ENCODE measurements around the gene OPN1SW.

The OPN1SW gene

DNA sequence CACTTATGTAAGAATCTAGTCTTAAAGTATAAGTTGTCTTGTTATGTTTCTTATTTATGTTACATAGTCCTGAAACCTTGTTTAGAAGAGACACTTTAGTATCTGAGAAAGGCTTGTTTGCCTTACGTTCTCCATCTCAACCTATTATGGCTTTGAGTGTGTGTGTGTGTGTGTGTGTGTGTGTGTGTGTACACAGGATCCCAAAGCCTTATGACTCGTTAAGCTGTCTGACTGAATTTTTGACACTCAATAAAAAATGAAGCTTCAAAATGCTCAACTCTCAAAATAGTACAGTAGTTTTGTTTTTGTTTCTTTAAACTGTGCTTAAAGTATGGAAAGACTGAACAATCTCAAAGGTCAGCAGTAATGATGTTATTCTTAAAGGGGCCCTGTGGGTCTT lies 18.4 kb downstream of the OPN1SW start:
- no peak for DNase-seq

DNA sequence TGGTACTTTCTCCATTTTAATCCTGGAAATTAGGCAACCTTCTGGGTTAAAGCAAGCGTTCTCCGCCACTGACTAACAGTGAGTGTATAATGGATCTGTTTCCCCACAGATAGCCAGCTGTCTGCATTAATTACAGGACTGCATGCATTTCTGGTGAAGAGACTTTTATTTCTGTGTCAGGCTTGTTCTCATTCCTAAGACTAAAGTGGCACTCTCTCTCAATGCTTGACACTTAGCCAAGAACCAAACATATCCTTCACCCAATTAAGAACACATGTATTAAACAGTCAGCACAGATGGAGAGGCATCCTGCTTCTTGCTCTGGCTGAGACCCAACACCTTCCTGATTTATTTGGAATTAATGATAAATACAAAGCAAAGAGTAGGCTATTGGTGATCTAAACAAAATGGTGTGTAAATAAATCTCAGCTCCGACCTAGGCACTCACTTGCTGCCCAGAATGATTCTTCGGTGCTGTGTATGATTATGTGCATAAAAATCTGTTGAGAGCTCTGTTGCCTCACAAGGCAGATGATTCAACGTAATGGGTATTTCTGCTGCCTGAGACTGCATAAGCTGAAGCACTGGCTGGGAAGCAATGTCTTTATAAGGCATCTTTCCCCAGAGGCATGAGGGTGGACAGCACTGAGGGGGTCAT lies 19.6 kb downstream of the OPN1SW start:
- peak; percentile 91 for DNase-seq

DNA sequence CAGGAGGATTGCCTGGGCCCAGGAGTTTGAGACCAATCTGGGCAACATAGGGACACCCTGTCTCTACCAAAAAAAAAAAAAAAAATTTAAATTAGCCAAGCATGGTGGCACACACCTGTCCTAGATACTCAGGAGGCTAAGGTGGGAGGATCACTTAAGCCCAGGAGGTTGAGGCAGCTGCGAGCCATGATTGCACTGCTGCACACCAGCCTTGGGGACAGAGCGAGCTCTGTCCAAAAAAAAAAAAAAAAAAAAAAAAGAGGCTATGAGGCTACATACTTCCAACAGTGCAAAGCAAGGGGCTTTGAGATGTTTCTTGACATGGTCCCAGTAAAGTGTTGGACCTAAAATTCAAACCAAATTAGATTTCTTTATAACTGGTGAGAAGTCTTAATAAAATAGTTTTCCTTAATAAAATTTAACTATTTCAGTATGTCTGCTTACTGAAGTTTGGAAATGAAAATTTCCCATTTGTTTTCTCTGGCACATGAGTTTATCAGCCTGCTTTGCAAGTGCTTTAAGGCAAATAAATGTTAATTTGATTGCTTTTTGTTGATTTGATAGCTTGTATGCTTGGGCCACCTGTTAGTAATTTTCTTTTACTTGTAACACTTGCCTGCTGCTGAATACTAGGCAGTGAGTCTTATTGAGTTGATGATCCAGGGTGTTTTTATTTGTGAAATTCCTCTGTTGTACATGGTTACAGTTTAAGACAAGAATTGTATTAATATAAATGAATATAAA lies 20.3 kb downstream of the OPN1SW start:
- DNase-seq = no peak

DNA sequence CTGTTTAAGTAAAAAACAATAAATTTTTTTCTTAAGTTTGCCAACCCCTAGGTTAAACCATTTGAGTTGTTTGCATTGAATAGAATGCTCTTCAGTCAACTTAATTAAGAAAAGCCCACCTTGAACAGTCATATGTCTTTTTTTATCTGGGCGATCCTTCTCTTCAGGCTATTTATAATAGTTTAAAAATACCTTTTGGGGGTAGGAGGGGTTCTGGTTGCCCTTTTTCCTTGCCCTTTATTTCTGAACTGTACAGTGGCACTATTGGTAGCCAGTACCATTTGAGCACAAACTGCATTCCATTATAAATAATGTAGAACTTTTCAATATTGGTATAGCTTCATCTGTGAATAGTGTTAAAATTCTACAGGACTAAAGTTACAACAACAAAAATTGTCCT lies 23.3 kb downstream of the OPN1SW start:
- no peak for DNase-seq

DNA sequence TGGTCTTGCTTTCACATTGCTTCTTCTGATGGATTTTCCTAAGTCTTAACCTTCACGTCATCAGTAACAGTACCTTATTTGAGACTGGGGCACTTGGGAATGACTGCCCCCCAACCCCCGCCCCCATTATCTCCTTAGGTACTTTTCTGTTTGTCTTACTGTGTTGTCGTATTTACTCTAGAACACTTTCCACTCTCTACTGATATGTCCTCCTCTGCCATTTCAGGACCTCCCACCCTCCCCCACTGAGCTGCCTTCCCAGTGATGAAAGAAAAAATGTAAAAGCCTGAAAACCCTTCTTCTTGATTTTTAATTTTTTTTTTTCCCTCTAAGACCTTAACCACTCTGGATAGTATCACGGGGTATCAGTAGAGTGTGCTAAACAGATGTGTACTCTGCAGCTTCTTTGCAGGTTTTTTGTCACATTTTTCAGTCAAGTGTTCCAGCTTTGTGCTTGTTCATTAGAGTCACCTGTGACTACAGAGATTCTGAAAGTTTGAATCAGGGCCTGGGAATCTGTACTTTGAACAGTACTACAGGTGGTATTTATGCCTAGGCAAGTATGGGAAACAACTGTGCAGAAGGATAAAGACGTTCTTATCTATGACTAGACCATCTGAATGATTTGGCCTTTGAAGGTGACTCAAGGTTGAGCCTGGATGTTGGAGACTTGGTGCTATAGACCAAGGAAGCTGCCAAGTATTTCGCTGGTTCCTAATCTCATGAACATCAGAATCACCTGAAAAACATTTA lies 28.1 kb downstream of the OPN1SW start:
- no peak for DNase-seq

DNA sequence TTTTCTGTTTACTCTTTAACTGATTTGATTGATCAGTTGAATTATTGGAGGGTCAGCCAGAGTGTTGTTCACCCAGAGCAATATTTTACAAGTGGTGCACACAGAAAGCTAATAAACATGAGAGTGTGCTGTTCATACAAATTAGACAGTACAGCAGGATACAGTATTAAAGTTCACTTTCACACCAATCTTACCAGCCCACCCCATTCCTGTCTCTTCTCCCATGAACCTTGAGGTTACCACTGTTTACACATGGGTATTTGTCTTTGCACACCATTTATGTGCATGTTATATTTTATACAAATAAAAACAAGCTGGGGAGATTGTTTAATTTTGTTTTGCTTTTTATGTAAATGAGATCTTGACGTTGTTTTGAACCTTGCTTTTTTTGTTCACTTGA lies 29.9 kb downstream of the OPN1SW start:
- no peak for DNase-seq

DNA sequence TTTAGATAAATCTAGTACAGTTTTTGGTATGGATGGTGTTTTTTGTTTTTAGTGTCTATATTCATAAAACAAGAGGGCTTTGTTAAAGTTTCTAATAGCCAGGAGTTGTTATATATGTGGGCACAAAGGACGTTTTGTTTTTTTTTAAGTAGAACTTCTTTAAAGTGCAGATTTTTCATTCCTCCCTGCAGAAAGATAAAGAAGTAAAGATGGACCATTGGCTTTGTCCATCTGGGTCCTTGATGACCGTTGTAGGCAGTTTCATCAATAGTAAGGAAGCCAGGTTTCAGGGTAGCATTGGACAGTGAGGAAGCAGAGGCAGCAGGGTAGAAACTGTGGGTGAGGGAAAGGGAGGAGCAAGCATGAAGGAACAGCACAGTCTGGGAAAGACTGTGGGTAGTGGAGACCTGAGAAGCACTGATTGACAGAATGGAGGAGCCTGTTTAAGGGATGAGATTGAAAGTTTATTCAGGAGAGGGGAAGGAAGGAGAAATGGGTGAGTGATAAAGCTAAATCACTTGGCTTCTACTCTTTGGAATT lies 31.2 kb downstream of the OPN1SW start:
- DNase-seq = no peak

DNA sequence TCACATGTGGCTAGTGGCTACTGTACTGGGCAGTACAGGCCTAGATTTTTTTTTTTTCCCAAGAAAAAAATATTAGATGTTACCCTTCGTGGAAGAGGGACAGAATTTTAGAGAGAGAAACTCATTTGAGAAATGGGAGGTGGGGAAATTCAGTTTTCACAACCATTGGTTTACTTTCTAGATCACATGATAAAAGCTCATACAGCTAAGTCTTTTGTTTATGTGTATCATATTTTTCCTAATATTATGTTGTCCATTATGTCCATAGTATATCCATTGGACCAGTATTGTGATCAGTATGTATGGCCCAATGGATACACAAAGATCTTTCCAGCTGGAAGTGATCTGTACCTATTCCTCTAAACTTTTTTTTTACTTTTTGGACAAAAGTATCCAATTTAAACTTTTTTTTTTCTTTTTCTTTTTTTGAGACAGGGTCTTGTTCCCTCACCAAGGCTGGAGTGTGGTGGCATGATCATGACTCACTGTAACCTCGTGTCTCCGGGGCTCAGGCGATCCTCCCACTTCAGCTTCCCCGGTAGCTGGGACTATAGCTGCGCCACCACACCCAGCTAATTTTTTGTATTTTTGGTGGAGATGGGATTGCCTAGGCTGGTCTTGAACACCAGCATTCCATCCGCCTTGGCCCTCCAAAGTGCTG lies 32.4 kb downstream of the OPN1SW start:
- DNase-seq = no peak

DNA sequence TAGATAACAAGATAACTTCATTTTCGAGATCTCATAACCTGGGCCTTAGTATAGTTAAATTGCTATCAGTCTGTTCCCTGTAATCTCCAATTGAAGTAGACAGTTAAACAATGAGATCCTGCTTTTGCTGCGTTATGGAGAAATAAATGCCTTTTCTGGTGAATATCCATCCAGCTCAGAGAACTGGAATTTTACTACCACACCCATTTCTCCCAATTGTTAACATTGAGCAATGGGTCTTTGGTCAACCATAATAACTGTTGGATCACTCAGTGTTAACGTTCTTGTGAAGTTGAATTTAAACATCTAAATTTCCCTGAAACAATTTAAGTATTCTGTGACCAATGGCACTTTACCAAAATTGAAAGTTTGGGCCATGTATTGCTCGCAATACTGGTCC lies 33.4 kb downstream of the OPN1SW start:
- no peak for DNase-seq

DNA sequence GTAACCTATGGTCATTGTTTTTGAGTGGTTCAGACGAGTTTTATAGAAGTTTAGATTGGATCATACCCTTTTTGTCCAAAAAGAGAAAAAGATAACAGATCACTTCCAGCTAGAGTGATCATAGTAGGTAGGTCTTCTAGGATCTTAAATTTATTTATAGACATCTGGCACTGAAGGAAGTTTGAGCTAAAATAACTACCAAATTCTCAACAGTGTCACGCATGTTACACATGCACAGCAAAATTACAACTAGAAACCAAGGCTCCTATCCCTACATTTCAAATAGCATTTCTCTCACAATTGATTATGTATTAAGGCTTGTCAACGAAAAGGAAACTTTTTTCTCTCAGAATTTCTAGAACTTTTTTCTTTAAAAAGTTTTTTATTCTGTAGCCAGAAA lies 34.1 kb downstream of the OPN1SW start:
- DNase-seq = no peak

DNA sequence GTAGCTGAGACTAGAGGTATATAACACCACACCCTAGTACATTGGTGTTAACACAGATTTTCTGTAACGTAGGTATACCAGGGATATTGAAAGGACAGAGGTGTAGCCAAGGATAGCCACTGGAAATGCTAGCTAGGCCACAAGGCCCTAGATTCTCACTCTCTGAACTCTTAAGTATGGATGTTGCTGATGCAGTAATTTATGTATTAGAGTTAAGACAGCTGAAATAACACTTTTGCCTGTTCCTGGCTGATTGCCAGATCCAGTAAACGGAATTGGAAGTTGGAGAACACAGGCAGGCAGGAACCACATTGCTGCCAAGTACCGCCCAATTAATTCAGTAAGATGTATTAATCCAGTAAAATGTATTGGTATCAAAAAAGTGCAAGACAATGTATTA lies 34.6 kb downstream of the OPN1SW start:
- DNase-seq = peak; percentile 39

DNA sequence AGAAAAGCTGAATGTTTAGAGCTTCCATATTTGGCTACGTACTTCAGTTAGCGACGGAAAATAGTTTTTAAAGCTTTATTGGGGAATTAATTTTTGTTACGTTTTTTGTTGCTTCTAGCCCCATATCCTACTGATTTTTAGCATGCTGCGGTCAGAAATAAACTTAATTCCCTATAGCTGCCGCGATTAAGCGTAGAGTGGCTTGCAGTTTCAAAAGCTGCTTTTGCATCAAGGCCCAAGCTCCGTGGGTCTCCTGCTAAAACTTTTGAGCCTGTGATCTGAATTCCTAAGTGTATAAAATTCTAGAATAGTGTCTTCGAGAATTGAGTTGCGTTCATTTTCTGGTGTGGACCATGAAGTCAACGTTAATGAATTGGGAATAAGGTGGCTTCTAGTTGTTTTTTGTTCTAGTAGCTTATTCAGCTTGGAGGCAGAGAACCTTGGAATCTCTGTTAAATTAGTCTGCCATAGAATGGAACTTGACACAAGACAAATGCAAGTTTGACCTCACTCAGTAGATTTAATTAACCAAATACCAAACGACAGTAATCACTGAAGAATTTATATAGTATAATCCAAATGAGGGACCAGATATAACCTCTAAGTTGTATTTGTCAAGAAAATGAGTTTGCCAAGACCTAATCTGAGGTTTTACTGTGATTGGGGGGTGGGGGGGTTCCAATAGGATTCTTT lies 35.5 kb downstream of the OPN1SW start:
- DNase-seq = no peak

DNA sequence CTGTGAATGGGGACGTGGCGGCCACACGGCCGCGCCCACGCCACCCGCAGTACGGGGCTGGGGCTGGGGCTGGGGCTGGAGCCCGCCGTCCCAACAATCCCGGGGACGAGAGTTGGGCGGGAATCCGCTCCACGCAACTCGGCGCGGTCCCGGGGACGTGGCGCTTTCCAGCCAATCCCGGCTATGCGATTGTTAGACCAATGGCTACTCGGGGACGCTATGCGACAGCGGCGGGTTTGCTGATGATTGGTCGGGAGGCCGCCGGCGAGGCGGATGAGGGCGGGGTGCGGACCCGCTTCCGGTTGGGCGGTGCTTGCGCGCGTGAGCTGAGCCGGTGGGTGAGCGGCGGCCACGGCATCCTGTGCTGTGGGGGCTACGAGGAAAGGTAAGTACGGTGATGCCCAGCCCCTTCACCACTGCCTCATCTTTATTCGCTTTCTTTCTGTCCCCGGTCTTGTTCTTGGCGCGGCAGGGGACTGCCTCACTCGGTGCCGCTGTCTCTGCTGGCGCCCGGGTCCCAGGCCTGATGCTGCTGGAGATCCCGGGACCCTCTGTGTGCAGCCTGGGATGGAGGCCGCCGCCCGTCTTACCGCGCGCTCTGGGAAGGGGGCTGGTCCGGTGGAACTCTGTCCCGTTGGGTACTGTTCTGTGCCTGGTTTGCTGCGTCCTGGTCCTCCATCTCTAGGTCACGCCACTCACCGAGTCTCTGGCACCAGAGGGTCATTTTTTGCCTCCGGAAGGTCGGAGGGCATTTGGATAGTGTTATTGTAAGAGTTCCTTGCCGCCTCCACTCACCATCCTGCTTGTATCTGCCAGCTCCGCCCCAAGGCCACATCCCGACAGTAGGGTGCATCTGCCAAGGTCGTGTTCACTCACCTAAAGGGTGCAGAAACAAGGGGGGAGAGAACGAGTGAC lies 36.3 kb downstream of the OPN1SW start, which contains the start of gene CALU:
Gene CALU (plus strand): TSS at position 312 of the 915 bp plus-strand sequence. CDS start 9,225 bp downstream, outside the sequence.
- DNase-seq = peak; percentile 95

DNA sequence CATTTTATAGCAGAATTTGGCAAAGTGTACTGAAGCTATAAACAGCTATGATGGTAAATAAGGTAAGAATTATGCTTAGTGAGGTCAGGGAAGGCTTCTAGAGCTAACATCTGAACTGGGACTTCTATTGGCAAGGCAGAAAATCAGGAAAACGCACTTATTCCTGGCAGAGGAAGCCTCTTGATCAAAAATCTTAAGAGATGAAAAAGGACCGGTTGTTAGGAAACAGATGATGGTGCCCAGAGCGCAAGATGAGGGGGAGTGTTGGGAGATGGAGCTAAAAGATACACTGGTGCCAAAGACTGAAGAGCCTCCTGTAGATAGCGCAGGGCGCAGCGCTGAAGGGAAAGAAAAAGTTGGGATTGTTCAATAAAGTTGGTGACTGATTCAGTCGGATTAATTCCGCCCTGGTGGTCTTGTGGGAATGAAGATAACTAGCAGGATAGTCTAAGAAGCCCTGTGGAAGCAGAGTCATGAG lies 37.0 kb downstream of the OPN1SW start:
- peak; percentile 51 for DNase-seq

DNA sequence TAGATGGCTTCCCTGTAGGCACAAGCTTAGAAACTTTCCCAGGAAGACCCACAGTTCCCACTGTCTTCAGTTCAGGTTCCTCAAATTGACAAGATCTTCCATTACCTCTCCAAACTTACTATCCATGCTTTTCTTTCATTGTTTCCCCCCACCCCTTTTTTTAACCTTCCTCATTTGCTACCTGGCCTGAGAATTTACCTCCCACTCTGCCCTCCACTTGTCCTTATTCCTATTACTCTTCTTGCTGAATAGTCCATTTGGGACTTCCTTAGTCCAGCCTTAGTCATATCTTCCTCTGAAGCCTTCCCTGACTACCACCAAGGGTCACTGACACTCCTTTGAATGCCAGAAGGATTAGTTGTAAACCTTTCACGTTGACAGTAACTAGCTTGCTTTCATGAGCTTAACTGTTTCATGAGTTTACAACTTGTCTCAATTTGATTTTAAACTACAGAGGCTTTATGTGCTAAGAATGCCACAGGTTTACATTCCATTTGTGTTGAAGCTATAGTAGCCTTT lies 37.7 kb downstream of the OPN1SW start:
- DNase-seq = no peak

DNA sequence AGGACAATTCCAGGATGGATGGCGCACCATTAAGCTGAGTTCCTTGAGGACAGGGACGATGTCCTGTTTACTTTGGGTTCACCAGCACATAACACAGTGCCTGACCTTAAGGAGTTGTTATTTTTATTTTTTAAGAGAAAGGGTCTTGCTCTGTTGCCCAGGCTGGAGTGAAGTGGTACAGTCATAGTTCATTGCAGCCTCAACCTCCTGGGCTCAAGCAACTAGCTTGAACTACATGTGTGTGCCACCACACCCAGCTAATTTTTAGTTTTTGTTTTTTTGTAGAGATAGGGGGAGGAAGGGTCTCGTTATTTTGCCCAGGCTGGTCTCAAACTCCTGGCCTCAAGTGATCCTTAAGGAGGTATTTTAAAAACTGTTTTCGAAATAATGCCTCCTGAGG lies 38.2 kb downstream of the OPN1SW start:
- no peak for DNase-seq

DNA sequence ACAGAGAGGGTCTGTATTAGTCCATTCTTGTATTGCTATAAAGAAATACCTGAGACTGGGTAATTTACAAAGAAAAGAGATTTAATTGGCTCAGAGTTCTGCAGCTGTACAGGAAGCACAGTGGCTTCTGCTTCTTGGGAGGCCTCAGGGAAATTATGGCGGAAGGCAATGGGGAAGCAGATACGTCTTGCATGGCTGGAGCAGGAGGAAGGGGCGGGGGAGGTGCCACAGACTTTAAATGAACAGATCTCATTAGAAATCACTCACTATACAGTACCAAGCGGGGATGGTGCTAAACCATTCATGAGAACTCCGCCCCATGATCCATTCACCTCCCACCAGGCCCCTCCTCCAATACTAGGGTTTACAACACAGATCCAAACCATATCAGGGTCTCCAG lies 40.2 kb downstream of the OPN1SW start:
- no peak for DNase-seq

DNA sequence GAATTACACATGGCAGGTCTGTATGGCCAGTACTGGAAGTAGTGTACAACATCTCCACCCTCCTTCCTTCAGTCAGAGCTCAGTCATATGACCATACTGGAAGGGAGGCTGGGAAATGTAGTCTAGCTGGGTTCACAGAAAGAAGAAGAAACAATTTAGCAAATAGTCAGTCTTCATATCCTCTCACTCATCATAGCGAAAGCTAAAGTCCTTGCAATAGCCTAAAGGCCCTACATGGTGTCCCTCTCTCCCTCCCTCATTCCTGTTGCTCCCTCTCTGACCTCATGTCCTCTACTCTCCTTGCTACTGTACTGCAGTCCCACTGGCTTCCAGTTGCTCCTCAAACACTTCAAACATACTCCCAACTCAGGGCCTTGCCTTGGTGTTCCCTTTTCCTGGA lies 40.7 kb downstream of the OPN1SW start:
- DNase-seq = no peak

DNA sequence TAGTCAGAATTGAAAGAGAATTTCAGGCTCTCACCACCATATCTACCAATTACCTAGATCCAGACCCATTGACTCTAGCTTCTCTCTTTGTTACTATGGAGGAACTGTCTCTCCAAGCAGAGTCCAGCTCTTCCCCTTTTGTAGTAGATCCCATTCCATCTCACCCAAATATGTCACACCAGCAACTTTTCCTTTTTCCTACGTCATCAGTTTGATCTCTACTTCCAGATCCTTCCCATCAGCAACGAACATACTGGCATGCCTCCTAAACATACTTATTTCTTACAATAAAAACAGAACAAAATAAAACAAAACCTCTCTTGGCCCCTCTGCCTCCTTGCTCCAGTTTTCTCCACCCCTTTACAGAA lies 42.3 kb downstream of the OPN1SW start:
- no peak for DNase-seq

DNA sequence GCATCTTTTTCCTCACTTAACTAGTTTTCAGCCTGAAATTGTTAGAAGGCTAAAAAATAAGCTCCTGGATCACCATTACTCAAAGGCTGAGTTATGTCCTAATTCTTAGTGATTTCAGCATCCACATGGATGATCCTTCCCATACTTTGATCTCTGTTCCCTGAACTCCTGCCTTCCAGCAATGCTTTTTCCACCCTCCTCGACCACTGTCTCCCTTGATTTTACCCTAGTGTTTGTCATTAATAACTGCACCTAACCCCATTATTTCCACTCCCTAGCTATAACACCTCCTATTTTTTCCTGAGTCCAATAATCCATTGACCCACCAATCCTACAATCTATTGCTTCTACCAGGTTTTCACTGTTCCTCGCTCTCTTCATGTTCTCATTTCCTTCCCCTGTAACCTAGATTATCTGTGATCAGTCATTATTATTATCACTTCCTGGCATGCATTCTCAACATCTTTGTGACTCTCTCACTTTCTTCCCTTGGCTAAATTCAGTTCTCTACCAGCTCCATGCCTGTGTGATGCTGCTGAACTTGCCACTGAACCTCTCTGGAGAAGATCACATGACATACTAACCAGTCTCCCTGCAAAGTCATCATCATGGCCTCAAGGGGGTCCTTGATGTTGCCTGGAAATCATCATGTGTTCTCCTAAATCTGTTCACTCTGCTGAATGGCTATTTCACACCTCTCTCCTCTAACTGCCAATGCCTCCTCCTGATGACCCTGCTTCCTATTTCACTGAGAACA lies 42.9 kb downstream of the OPN1SW start:
- DNase-seq = no peak

Measured in NCI-H1105 treated with DMSO at 0.1 percent for 48 hours (cell line).